SK-N-SH (cell line): ENCODE measurements around the gene ZNF385A. TPM values are rescaled to one million over a fixed set of nuclear protein-coding genes. Genes with fewer than 3 reads are reported as not detected.

Source experiments
- CTCF ChIA-PET: fragments of 300-600, 350-600 bp; formaldehyde crosslinking; extraction: SDS; loops from one replicate; lab custom pipeline; 2021; lab: Yijun Ruan, JAX
- POLR2A ChIA-PET: fragments of 350-600 bp; sonication (Branson Sonifier 250); formaldehyde crosslinking; extraction: SDS; loops from one replicate; lab custom pipeline; 2020; ENCODE audit warnings: antibody characterized with exemption, inconsistent platforms; lab: Yijun Ruan, JAX
- DNase-seq: peaks from one replicate; pipeline ENCODE4 v3.0.0; 2012
- H2AFZ ChIP-seq: fragments of 200-600 bp; sonication (generic); 2 replicates; pipeline ENCODE4 v1.8.1; 2016; ENCODE audit warnings: antibody characterized with exemption, mild to moderate bottlenecking, low read depth
- H3F3A ChIP-seq: fragments of 200-600 bp; sonication (generic); replicated peaks from 2 replicates; pipeline ENCODE3; 2016; ENCODE audit warnings: antibody characterized with exemption, mild to moderate bottlenecking; ENCODE audit not compliant: insufficient read depth
- H3K27ac ChIP-seq, 2 experiments: fragments of 200-500 bp in 1 of 2; fragments of 200-600 bp in 1 of 2; sonication (Bioruptor generic) in 1 of 2; sonication (generic), shearing (Covaris generic) in 1 of 2; 2 replicates each; pipeline versions ENCODE4 v1.5.1 to v1.6.1; 2014 to 2016; ENCODE audit warnings: low read depth in 2 of 2, inconsistent platforms in 1 of 2, low read length in 1 of 2, mild to moderate bottlenecking in 1 of 2, mixed read lengths in 1 of 2
- H3K27me3 ChIP-seq: fragments of 200-600 bp; sonication (generic), shearing (Covaris generic); 2 replicates; pipeline ENCODE4 v1.6.1; 2016; ENCODE audit warnings: mixed run types; ENCODE audit not compliant: insufficient read depth
- H3K36me3 ChIP-seq, 2 experiments: fragments of 200-500 bp in 1 of 2; fragments of 200-600 bp in 1 of 2; sonication (Bioruptor generic) in 1 of 2; sonication (generic) in 1 of 2; replicated peaks in 1 of 2; 2 replicates each; pipeline versions ENCODE3 to v1.5.1; 2014 to 2016; ENCODE audit warnings: low read length in 1 of 2, mild to moderate bottlenecking in 1 of 2; ENCODE audit not compliant: insufficient read depth in 2 of 2, control insufficient read depth in 1 of 2
- H3K4me1 ChIP-seq, 2 experiments: fragments of 200-500 bp in 1 of 2; fragments of 200-600 bp in 1 of 2; sonication (Bioruptor generic) in 1 of 2; sonication (generic), shearing (Covaris generic) in 1 of 2; 2 replicates each; pipeline versions ENCODE4 v1.5.1 to v1.6.1; 2014 to 2016; ENCODE audit warnings: low read depth in 1 of 2, low read length in 1 of 2, mixed run types in 1 of 2; ENCODE audit not compliant: insufficient read depth in 2 of 2, control insufficient read depth in 1 of 2
- H3K4me2 ChIP-seq: fragments of 200-600 bp; sonication (generic), shearing (Covaris generic); 2 replicates; pipeline ENCODE4 v1.6.1; 2017; ENCODE audit warnings: mixed run types
- H3K4me3 ChIP-seq, 2 experiments: fragments of 200-500 bp in 1 of 2; fragments of 200-600 bp in 1 of 2; sonication (Bioruptor generic) in 1 of 2; sonication (generic), shearing (Covaris generic) in 1 of 2; 2 replicates each; pipeline versions ENCODE4 v1.5.1 to v1.8.1; 2014 to 2016; ENCODE audit warnings: low read depth in 2 of 2, inconsistent platforms in 1 of 2, low read length in 1 of 2, mild to moderate bottlenecking in 1 of 2, mixed read lengths in 1 of 2, moderate library complexity in 1 of 2
- H3K79me2 ChIP-seq: fragments of 200-600 bp; sonication (generic); 2 replicates; pipeline ENCODE4 v1.8.1; 2017; ENCODE audit warnings: mild to moderate bottlenecking; ENCODE audit not compliant: insufficient read depth
- H3K9ac ChIP-seq: fragments of 200-600 bp; sonication (generic); 2 replicates; pipeline ENCODE4 v1.6.1; 2017; ENCODE audit warnings: mixed run types
- H3K9me2 ChIP-seq: fragments of 200-600 bp; sonication (generic); 2 replicates; pipeline ENCODE4 v1.6.1; 2017; ENCODE audit warnings: mixed run types
- H3K9me3 ChIP-seq: fragments of 200-600 bp; sonication (generic); 2 replicates; pipeline ENCODE4 v1.6.1; 2017; ENCODE audit warnings: mixed run types, mild to moderate bottlenecking, moderate library complexity
- H4K20me1 ChIP-seq: fragments of 200-600 bp; sonication (generic); 2 replicates; pipeline ENCODE4 v1.6.1; 2017; ENCODE audit warnings: mild to moderate bottlenecking, mixed run types; ENCODE audit not compliant: insufficient read depth
- CHD2 ChIP-seq: fragments of 150-350 bp; IDR thresholded peaks from 2 replicates; pipeline ENCODE4 v1.6.1; 2018; ENCODE audit warnings: low read length; ENCODE audit not compliant: partially characterized antibody
- ELF1 ChIP-seq: IDR thresholded peaks from 2 replicates; pipeline ENCODE4 v1.4.0; 2012
- EZH2phosphoT487 ChIP-seq: fragments of 200-600 bp; sonication (generic); IDR thresholded peaks from 2 replicates; pipeline ENCODE4 v1.6.1; 2017; ENCODE audit warnings: low read depth, mixed run types, mild to moderate bottlenecking, antibody characterized with exemption, moderate library complexity, borderline replicate concordance
- FOXM1 ChIP-seq: IDR thresholded peaks from 2 replicates; pipeline ENCODE4 v1.4.0; 2012; ENCODE audit warnings: low read depth, mild to moderate bottlenecking
- GABPA ChIP-seq: IDR thresholded peaks from 2 replicates; pipeline ENCODE4 v1.4.0; 2012; ENCODE audit warnings: low read depth, mild to moderate bottlenecking
- MEF2A ChIP-seq: IDR thresholded peaks from 2 replicates; pipeline ENCODE4 v1.4.0; 2012; ENCODE audit warnings: low read depth, borderline replicate concordance
- MXI1 ChIP-seq: IDR thresholded peaks from 2 replicates; pipeline ENCODE4 v1.6.1; 2012; ENCODE audit warnings: mild to moderate bottlenecking, low read depth, low read length, improper control_type of control experiment
- NRF1 ChIP-seq: IDR thresholded peaks from 2 replicates; pipeline ENCODE4 v1.6.1; 2012; ENCODE audit warnings: low read depth, mild to moderate bottlenecking, low read length
- RCOR1 ChIP-seq: fragments of 150-350 bp; IDR thresholded peaks from 2 replicates; pipeline ENCODE4 v1.6.1; 2017; ENCODE audit warnings: antibody characterized with exemption, low read length
- RFX5 ChIP-seq: IDR thresholded peaks from 2 replicates; pipeline ENCODE4 v1.6.1; 2012; ENCODE audit warnings: mild to moderate bottlenecking, improper control_type of control experiment, low read length
- RXRA ChIP-seq: IDR thresholded peaks from 2 replicates; pipeline ENCODE4 v1.4.0; 2012; ENCODE audit warnings: low read depth, mild to moderate bottlenecking, borderline replicate concordance
- SIN3A ChIP-seq: IDR thresholded peaks from 2 replicates; pipeline ENCODE4 v1.6.1; 2012; ENCODE audit warnings: low read depth, mild to moderate bottlenecking, low read length, moderate library complexity, borderline replicate concordance
- SMC3 ChIP-seq: IDR thresholded peaks from 2 replicates; pipeline ENCODE4 v1.6.1; 2012; ENCODE audit warnings: low read depth, low read length, improper control_type of control experiment
- TEAD4 ChIP-seq: IDR thresholded peaks from 2 replicates; pipeline ENCODE4 v1.4.0; 2012; ENCODE audit warnings: mild to moderate bottlenecking, borderline replicate concordance; ENCODE audit not compliant: insufficient read depth
- WGBS: methylation state at CpG from one replicate; pipeline ENCODE4 v1.1.6; 2017; ENCODE audit warnings: low lambda C conversion rate; 5-methylcytosine and 5-hydroxymethylcytosine counted together
- polyA plus RNA-seq, 3 experiments: library from polyadenylated mRNA; depleted of rRNA; stranded (reverse); fragments of >200 nt; gene quantifications; 2 replicates each; pipeline ENCODE4 v1.2.3, GENCODE V29; 2012
- TF ChIP-seq, protein P1 (sequence below): IDR thresholded peaks from 2 replicates; pipeline ENCODE4 v1.6.1; 2012; ENCODE audit warnings: mild to moderate bottlenecking, low read depth, low read length, moderate library complexity
- TF ChIP-seq, protein P2 (sequence below): fragments of 150-350 bp; IDR thresholded peaks from 2 replicates; pipeline ENCODE4 v1.6.1; 2016; ENCODE audit warnings: mild to moderate bottlenecking, low read depth, low read length
- TF ChIP-seq, protein P3 (sequence below): IDR thresholded peaks from 2 replicates; pipeline ENCODE4 v1.4.0; 2012; ENCODE audit warnings: low read depth, borderline replicate concordance
- TF ChIP-seq, protein P4 (sequence below): IDR thresholded peaks from 2 replicates; pipeline ENCODE4; 2012
- TF ChIP-seq, protein P5 (sequence below): IDR thresholded peaks from 2 replicates; pipeline ENCODE4 v1.4.0; 2012; ENCODE audit warnings: low read depth, borderline replicate concordance
- TF ChIP-seq, protein P6 (sequence below): fragments of 150-350 bp; IDR thresholded peaks from 2 replicates; pipeline ENCODE4 v1.6.1; 2017; ENCODE audit warnings: antibody characterized with exemption, low read length, low read depth, borderline replicate concordance

Gene ZNF385A, protein sequence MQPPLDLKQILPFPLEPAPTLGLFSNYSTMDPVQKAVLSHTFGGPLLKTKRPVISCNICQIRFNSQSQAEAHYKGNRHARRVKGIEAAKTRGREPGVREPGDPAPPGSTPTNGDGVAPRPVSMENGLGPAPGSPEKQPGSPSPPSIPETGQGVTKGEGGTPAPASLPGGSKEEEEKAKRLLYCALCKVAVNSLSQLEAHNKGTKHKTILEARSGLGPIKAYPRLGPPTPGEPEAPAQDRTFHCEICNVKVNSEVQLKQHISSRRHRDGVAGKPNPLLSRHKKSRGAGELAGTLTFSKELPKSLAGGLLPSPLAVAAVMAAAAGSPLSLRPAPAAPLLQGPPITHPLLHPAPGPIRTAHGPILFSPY
- polyA plus RNA-seq (2012; rRNA removed) = 1.5 and 2.6 TPM in 2 replicates
- 1.4 and 3.0 TPM in 2 replicates for polyA plus RNA-seq (2012; cell fraction: cytosol; rRNA removed)
- 2.3 and 3.7 TPM in 2 replicates for polyA plus RNA-seq (2012; cell fraction: nucleus; rRNA removed)

DNA sequence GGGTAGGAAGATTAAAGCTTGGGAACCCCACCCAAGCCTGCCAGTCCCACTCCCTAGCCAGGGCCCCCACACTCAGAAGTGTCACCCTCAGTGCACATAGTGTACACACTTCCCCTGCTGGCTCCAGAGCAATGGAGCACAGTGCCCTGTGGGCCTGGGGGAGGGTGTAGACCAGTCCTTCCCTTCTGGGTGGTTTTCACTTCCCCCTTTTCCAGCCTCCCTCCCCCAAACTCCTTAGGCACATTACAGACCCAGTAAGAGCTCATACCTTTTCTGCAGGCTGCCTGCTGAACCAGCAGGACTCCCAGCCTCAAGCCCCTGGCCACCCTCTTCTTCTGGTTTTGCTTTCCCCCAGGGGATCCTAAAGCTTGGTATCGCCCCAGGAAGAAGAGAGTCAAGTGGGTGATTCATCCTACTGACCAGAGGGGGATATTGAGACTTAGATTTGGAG is at the start of gene ZNF385A:
Gene ZNF385A, minus strand, starts transcription at position 143 of the 451 bp plus-strand sequence. CDS start 219 bp downstream, outside the sequence.
- H3K4me2 ChIP-seq = no peak within 1 kb of the TSS
- no peak within 1 kb of the TSS for H3K4me3 ChIP-seq
- peak within 1 kb of the TSS in 1 of 2 experiments; percentile 12; a peak in 1 of 4 replicates for H3K27ac ChIP-seq
- ChIA-PET POLR2A (no interaction called here), CTCF (interaction anchor here (0.8 to 11.1 kb wide), 14 partner anchors 12 to 400 kb away, joined by 3 to 118 read pairs (median 4); partner anchors contain the start of genes COPZ1 and HOXC10)
- TF ChIP-seq, protein P1, sequence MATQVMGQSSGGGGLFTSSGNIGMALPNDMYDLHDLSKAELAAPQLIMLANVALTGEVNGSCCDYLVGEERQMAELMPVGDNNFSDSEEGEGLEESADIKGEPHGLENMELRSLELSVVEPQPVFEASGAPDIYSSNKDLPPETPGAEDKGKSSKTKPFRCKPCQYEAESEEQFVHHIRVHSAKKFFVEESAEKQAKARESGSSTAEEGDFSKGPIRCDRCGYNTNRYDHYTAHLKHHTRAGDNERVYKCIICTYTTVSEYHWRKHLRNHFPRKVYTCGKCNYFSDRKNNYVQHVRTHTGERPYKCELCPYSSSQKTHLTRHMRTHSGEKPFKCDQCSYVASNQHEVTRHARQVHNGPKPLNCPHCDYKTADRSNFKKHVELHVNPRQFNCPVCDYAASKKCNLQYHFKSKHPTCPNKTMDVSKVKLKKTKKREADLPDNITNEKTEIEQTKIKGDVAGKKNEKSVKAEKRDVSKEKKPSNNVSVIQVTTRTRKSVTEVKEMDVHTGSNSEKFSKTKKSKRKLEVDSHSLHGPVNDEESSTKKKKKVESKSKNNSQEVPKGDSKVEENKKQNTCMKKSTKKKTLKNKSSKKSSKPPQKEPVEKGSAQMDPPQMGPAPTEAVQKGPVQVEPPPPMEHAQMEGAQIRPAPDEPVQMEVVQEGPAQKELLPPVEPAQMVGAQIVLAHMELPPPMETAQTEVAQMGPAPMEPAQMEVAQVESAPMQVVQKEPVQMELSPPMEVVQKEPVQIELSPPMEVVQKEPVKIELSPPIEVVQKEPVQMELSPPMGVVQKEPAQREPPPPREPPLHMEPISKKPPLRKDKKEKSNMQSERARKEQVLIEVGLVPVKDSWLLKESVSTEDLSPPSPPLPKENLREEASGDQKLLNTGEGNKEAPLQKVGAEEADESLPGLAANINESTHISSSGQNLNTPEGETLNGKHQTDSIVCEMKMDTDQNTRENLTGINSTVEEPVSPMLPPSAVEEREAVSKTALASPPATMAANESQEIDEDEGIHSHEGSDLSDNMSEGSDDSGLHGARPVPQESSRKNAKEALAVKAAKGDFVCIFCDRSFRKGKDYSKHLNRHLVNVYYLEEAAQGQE = no peak
- TF ChIP-seq MXI1 (no peak), RCOR1 (no peak), MEF2A (no peak), CHD2 (no peak), RFX5 (no peak), SMC3 (no peak), GABPA (no peak), RXRA (no peak), SIN3A (no peak), NRF1 (no peak), EZH2phosphoT487 (no peak), TEAD4 (no peak), FOXM1 (no peak), ELF1 (no peak)
- TF ChIP-seq, protein P2, sequence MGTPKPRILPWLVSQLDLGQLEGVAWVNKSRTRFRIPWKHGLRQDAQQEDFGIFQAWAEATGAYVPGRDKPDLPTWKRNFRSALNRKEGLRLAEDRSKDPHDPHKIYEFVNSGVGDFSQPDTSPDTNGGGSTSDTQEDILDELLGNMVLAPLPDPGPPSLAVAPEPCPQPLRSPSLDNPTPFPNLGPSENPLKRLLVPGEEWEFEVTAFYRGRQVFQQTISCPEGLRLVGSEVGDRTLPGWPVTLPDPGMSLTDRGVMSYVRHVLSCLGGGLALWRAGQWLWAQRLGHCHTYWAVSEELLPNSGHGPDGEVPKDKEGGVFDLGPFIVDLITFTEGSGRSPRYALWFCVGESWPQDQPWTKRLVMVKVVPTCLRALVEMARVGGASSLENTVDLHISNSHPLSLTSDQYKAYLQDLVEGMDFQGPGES = no peak
- TF ChIP-seq, protein P3, sequence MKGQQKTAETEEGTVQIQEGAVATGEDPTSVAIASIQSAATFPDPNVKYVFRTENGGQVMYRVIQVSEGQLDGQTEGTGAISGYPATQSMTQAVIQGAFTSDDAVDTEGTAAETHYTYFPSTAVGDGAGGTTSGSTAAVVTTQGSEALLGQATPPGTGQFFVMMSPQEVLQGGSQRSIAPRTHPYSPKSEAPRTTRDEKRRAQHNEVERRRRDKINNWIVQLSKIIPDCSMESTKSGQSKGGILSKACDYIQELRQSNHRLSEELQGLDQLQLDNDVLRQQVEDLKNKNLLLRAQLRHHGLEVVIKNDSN = no peak
- TF ChIP-seq, protein P4, sequence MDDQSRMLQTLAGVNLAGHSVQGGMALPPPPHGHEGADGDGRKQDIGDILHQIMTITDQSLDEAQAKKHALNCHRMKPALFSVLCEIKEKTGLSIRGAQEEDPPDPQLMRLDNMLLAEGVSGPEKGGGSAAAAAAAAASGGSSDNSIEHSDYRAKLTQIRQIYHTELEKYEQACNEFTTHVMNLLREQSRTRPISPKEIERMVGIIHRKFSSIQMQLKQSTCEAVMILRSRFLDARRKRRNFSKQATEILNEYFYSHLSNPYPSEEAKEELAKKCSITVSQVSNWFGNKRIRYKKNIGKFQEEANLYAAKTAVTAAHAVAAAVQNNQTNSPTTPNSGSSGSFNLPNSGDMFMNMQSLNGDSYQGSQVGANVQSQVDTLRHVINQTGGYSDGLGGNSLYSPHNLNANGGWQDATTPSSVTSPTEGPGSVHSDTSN = no peak
- TF ChIP-seq, protein P5, sequence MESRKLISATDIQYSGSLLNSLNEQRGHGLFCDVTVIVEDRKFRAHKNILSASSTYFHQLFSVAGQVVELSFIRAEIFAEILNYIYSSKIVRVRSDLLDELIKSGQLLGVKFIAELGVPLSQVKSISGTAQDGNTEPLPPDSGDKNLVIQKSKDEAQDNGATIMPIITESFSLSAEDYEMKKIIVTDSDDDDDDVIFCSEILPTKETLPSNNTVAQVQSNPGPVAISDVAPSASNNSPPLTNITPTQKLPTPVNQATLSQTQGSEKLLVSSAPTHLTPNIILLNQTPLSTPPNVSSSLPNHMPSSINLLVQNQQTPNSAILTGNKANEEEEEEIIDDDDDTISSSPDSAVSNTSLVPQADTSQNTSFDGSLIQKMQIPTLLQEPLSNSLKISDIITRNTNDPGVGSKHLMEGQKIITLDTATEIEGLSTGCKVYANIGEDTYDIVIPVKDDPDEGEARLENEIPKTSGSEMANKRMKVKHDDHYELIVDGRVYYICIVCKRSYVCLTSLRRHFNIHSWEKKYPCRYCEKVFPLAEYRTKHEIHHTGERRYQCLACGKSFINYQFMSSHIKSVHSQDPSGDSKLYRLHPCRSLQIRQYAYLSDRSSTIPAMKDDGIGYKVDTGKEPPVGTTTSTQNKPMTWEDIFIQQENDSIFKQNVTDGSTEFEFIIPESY = no peak
- TF ChIP-seq, protein P6, sequence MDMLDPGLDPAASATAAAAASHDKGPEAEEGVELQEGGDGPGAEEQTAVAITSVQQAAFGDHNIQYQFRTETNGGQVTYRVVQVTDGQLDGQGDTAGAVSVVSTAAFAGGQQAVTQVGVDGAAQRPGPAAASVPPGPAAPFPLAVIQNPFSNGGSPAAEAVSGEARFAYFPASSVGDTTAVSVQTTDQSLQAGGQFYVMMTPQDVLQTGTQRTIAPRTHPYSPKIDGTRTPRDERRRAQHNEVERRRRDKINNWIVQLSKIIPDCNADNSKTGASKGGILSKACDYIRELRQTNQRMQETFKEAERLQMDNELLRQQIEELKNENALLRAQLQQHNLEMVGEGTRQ = no peak
- no peak for DNase-seq
- peaks cover 9% of the 10 kb centered on the region for H3F3A ChIP-seq
- no peaks in the 10 kb centered on the region for H3K36me3 ChIP-seq
- no peaks in the 10 kb centered on the region for H3K27me3 ChIP-seq
- 80% methylated on average over 1 of the region's 1 CpG for WGBS
- no peaks in the 10 kb centered on the region for H3K9me3 ChIP-seq
- H3K4me1 ChIP-seq = peaks cover 0 to 39% of the 10 kb centered on the region in 2 experiments; a peak in 1 of 4 replicates
- no peak within 1 kb of the TSS for H3K9ac ChIP-seq
- no peaks in the 10 kb centered on the region for H3K9me2 ChIP-seq
- H3K79me2 ChIP-seq = no peaks in the 10 kb centered on the region
- H2AFZ ChIP-seq = no peak within 1 kb of the TSS
- no peaks in the 10 kb centered on the region for H4K20me1 ChIP-seq
